Amygdala (tissue), 56 donors: Measurements from ENCODE around the gene SMPD3.

ENCODE experiments used
- DNase-seq, 56 donors: peaks; one replicate each; lab custom pipeline; 2025; lab: John Stamatoyannopoulos, UW

SMPD3 gene

GRCh38 chr16:68373528-68374245 is 74.6 kb downstream of the SMPD3 start:
- DNase-seq: no peak

- DNase-seq: no peak
These were observed 75.5 kb downstream of the SMPD3 start for GRCh38 chr16:68372806-68373205.

DNA sequence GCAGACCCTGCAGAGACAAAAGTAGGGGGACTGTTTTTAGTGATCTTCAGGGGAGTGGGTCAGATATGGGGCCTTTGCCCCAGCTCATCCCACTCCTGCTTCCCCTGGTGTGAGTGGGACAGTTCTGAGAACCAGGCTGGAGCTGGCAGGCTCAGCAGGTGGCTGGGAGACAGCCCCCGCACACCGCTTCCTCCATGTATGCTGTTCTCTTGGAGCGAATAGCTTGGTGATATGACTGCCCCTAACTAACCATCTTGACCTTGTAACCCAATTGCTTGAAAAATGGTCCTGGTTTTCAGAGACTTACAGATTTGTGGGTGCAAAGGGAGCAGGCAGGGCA is 76.0 kb downstream of the SMPD3 start:
- no peak for DNase-seq

- DNase-seq: no peak
These were observed 76.5 kb downstream of the SMPD3 start for GRCh38 chr16:68371706-68372380.

- DNase-seq: no peak
These were observed 77.0 kb downstream of the SMPD3 start for GRCh38 chr16:68371276-68371651.

DNA sequence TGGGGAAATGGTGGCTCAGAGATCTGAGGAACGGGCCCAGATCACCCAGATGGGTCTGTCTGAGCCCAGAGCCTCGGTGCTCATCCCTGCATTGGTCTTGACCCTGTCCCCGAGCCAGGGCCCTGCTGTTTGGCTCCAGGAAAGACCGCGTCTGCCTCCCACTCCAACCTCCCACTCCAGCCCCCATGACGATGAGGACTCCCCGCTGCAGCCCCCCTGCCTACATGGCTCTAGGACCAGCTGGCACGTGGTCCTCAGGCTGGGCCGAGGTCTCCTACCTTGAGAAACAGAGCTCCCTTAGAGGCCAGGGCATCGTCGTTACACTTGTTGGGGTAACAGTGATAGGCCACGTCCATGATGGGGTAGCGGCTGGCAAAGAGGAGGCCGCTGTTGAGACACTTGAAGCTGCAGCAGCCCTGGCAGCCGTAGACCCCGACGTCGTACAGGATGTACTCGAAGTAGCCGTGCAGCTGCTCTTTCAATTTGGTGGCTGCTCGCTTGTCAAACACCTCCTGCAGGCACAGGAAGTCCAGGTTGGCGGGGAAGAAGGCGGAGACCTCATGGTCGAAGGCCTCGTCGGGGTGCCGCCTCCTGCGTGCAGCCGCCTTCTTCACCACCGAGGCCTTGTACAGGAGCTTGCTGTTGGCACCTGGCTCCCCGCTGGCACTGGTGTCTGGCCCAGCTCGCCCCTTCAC is 77.6 kb downstream of the SMPD3 start:
- DNase-seq: no peak

DNA sequence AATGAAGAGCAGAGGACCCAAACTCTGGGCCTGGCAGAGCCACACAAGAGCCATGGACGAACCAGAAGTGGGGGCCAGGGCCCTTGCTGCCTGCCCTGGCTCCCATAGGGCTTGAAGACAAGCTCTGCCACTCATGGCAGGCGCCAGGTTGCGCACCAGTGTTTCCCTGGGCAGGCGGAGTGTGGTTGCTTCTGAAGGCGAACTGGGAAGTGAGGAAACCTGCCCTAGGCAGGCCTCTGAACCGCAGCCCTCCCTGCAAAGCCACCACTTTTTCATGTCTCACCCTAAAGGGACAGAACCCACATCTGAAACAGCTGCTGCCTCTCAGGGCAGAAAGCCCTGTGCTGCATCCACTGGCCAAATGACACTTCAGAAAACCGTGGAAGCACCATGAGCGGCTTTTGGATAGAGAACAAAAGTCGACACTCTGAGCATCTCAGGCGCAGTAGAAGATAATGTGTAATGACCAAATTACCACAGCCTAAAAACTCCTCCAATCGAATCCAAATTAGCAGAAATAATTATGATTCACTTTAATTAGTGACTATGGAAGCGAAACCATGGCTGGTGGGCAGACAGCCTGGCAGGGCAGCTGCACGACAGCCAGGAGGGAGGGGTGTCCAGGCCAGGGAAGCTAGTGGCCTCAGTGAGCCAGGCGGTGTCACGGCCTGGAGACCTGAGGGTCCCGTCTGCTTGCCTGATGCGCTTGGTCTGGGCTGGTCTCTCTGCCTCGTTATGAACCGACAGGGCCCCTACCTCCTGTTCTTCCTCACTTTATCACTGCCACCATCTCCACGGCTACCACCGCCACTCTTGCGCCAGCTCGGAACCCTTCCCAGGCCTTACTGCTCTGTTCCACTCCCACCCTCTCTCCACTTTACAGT is 78.4 kb downstream of the SMPD3 start:
- DNase-seq: peak in 1 of 56 donors; percentile 15

GRCh38 chr16:68369168-68369567 is 79.1 kb downstream of the SMPD3 start:
- no peak for DNase-seq

DNA sequence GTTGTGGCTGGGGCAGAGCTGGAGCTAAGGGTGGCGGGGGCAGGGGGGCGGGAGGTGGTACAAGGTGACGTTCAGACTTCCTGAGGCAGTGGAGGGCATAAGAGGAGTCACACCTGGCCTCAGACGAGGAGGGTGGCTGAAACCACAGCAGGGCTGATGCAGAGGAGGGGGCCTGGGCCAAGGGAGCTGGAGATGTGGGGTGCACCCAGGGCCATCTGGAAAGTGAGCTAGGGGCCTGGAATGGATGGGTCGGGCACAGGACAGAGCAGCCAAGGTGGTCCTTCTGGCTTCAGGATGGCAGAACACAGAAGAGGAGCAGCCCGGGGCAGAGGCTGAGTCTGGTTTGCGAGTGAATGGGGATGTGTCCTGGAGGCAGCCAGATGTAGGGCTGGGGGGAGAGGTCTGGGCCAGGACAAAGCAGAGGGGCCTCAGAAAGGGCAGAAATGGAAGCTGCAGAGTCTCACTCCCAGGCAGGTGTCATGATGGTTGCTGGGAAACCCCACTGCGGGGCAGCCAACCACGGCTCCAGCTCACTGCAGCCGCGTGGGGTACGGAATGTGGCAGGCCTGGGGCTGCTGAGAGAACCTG is 79.9 kb downstream of the SMPD3 start:
- DNase-seq: no peak

DNA sequence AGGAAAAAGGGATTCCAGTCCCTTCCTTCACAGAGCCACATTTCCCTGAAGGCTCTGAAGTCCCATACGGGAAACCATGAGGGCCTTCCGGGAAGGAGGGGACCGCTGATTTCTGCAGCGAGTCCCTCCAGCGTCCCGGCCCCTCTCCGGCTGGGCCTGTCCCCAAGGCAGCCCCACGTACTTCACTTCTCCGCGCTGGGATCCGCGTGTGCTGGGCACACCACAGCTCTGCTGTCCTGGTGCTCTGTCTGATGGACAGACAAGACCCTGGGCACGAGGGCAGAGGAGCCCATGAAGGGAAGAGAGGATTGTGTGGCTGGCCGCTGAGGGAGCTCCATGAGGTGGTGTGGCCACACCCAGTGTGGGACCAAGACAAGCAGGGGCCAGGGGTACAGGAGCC is 80.4 kb downstream of the SMPD3 start:
- DNase-seq: no peak

GRCh38 chr16:68367440-68367839 is 80.9 kb downstream of the SMPD3 start:
- no peak for DNase-seq

DNA sequence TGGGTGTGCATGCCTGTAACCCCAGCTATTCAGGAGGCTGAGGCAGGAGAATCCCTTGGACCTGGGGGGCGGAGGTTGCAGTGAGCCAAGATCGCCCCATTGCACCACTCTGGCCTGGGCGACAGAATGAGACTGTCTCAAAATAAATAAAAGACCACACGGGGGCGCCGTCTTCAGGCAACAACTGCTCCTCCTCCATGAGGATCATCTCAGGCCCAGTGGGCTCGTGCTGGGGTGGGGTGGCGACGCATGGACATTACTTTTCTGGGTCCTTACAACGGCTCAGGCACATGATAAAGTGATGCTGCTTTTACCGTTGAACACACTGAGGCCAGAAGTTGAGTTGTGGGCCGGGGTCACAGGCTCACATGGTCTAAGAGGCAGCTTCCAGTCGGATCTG is 81.3 kb downstream of the SMPD3 start:
- peak in 9 of 56 donors; percentile 14 to 68 (median 25) for DNase-seq

DNA sequence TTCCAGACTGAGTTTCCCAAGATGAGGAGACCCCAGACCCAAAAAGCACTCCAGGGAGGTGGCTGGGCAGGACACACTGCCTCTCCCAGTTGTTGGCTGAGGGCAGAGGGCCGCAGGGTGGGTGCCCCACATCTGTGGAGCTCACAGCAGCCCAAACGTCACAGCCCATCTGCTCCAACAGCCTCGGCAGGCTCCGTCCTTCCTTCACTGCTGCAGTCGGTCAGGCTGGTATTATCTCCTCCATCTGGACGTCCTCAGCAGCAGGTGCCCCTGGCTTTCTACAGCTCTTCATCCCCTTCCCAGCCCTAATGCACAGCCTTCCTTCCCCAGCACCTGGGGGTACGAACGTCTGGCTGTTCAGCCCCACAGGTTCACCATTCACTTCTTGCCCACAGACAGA is 82.2 kb downstream of the SMPD3 start:
- no peak for DNase-seq

GRCh38 chr16:68365167-68365817 is 83.0 kb downstream of the SMPD3 start:
- peak in 12 of 56 donors; percentile 10 to 46 (median 24) for DNase-seq

DNA sequence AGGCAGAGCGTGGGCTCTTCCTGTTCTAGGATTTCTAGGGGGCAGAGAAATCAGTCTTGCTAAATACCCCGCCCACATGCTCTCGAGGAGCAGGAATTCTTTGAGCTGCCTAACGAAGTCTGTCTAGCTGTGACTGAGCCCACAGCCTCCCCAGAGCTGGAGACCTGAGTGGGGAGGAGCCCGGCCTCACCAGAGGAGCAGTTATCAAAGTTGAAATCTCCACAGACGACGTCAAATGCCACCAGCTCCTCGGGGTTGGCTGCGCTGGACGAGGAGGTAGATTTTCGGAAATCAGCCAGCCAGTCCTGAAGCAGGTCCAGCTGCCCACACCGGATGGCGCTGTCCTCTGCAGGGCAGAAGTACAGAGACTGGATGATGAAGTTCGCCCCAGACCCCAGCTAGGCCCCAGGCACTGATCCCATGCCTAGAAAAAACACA is 83.7 kb downstream of the SMPD3 start:
- DNase-seq: peak in 9 of 56 donors; percentile 6 to 46 (median 34)

GRCh38 chr16:68363658-68364521 is 84.4 kb downstream of the SMPD3 start:
- DNase-seq: peak in 1 of 56 donors; percentile 45

GRCh38 chr16:68362947-68363657 is 85.2 kb downstream of the SMPD3 start:
- DNase-seq: peak in 1 of 56 donors; percentile 8

DNA sequence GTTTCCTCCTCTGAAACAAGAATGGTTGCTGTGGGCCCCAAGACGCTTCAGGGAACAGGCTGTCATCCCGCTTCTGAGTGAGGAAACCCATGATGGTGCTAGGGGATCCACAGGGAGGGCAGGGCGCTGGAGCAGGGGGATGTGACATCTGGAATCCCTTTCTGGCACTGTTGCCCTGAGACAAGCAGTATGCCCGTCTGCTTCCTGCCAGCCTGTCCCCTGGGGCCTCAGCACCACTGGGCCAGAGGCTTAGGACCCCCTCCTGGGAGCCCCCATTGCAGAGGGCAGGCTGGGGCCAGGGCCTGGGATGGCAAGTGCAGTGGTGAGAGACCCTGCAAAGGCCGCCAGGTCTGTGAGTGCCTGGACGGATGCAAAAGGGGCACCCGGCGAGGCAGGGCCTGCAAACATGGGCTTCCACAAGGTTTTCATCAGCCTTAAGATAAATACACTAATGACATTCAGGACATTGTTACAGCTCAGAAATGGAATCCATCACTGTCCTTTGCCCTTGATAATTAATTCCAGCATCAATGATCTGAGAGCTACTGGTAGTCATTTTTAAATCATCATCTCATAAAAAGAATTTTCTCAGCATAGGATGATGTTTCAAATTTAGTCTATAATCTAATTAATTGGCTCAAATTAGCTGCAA is 85.9 kb downstream of the SMPD3 start:
- DNase-seq: no peak
